Body of pancreas (tissue), 4 donors: Measurements from ENCODE around the gene GLYATL2.
A peak's percentile ranks its signal among the peaks of the same experiment; 100 is the strongest.

Experiments
- CTCF ChIP-seq, 7 experiments: fragments of 450-650 bp in 4 of 7; fragments of 200-600 bp in 3 of 7; sonication (generic) in 3 of 7; IDR thresholded peaks; one replicate each; pipeline ENCODE4 v1.5.1; 2016 to 2019; ENCODE audit warnings: antibody characterized with exemption in 7 of 7
- POLR2A ChIP-seq, 3 donors: fragments of 450-650 bp; IDR thresholded peaks; one replicate each; pipeline ENCODE4 v1.6.1; 2016; ENCODE audit warnings: antibody characterized with exemption in 3 of 3, mild to moderate bottlenecking in 2 of 3

- TF ChIP-seq CTCF (IDR thresholded peaks at IDR 0.05) (peak in 1 of 7 experiments; percentile 10), POLR2A (IDR thresholded peaks at IDR 0.05) (no peak)
Observed at GRCh38 chr11:58784995-58785394, 59.5 kb downstream of the GLYATL2 start.
